ENCODE measurements around the gene PKIG.

The PKIG gene

DNA sequence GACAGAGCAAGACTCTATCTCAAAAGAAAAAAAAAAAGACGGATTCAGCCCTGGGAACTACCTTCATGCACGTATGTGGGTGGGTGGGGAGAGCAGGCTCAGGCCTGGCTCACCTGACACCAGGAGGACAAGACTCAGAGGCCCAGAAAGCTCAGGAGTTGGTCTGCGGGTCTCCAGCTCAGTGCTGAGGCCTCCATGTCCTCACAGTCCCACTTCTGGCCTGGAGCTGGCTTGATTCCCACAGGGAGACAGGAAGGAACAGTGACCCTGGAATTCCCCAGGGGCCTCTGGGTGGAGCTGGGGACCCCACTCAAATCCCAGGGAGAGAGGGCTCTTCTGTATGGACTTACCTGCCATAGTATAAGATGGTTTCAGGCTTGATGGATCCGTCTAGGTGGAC lies 53.5 kb downstream of the PKIG start:
- no peaks in the 10 kb centered on the region for H3K4me1 ChIP-seq
- H3K27me3 ChIP-seq (ENCODE audit: low read depth): no peaks in the 10 kb centered on the region
- no peaks in the 10 kb centered on the region; the same call in 1 of the 2 replicates for H3K36me3 ChIP-seq (replicated peaks)
- no peak overlapping the region for H3K4me3 ChIP-seq
- in situ Hi-C loops (cut with MboI; ENCODE audit: low sequenced_read_pairs): no loop called here
- no peak for DNase-seq (ENCODE audit: low spot score in 2 of 2)
- H3K9me3 ChIP-seq: no peaks in the 10 kb centered on the region

DNA sequence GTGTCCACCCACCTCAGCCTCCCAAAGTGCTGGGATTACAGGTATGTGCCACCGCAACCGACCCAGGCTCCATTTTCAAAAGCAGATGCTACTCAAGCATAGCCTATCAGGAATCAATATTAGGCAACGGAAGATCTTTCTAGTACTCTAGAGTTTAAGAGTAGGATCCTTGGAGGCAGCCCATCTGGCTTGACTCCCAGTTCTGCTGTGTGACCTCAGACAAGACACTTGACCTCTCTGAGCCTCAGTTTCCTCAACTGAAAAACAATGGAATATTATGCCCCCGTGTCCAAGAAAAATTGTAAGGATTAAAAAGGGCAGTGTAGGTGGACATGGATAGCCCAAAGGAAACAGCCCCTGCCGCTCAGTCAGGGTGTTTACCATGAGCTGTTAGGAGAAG lies 54.7 kb downstream of the PKIG start:
- no peak overlapping the region for H3K4me3 ChIP-seq
- H3K36me3 ChIP-seq (replicated peaks): no peaks in the 10 kb centered on the region; the same call in 1 of the 2 replicates
- H3K4me1 ChIP-seq: no peaks in the 10 kb centered on the region
- in situ Hi-C loops (cut with MboI; ENCODE audit: low sequenced_read_pairs): no loop called here
- no peaks in the 10 kb centered on the region for H3K27me3 ChIP-seq (ENCODE audit: low read depth)
- DNase-seq (ENCODE audit: low spot score in 2 of 2): no peak
- no peaks in the 10 kb centered on the region for H3K9me3 ChIP-seq

DNA sequence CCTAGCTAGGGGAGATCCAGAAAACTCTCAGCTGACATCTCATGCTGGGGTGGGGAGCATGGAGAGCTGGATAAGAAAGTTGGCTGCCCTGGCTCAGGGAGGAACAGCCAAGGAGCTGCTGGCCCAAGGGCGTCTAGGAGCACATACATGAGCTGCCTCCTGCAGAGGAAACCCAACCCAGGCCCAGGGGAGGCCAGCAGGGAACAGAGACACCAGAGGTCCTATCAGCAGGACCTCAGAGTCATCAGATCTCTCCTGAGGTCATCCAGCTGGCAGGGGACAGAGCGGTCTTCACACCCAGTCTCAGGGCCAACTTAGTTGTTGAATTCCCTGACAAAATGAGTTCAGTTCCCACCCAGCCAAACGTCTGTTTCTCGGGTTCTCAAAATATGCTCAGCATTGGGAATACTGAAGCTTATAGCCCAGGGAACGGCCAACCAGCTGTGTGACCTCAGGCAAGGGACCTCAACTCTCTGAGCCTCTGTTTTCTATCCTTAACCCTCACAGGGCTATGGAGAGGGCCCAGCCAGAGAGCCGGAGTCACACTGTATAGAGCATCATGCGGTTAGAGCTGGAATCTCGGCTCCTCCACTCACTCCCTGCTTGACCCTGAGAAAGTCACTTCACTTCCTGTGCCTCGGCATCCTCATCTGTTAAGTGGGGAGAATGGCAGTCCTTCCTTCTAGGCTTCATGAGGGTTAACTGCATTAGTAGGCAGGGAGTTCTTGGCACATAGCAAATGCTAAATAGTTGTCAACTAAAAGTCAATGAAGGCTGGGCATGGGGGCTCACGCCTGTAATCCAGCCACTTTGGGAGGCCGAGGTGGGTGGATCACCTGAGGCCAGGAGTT lies 55.4 kb downstream of the PKIG start:
- Histone ChIP-seq H3K36me3 (replicated peaks) (no peaks in the 10 kb centered on the region; the same call in 1 of the 2 replicates), H3K4me1 (no peaks in the 10 kb centered on the region; the same call in 1 of the 2 replicates)
- in situ Hi-C loops (cut with MboI; ENCODE audit: low sequenced_read_pairs): no loop called here

DNA sequence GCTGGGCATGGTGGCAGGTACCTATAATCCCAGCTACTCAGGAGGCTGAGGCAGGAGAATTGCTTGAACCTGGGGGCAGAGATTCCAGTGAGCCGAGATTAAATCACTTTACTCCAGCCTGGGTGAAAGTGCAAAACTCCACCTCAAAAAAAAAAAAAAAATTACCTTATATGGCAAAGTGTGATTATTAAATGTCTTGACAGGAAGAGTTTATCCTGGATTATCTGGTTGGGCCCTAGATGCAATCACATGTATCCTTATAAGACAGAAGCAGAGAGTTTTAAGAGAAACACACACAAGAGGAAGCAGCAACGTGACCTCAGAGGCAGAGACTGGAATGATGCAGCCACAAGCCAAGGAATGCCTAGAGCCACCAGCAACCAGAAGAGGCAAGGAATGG lies 58.1 kb downstream of the PKIG start:
- no peaks in the 10 kb centered on the region for H3K27me3 ChIP-seq (ENCODE audit: low read depth)
- H3K4me3 ChIP-seq: no peak overlapping the region
- in situ Hi-C loops (cut with MboI; ENCODE audit: low sequenced_read_pairs): no loop called here
- no peak for DNase-seq (ENCODE audit: low spot score in 2 of 2)
- H3K36me3 ChIP-seq (replicated peaks): no peaks in the 10 kb centered on the region
- no peaks in the 10 kb centered on the region for H3K9me3 ChIP-seq
- H3K4me1 ChIP-seq: no peaks in the 10 kb centered on the region; the same call in 1 of the 2 replicates

More for the DNA sequence above, 55.4 kb downstream of the PKIG start:
- H3K9me3 ChIP-seq: no peaks in the 10 kb centered on the region
- no peak overlapping the region for H3K4me3 ChIP-seq
- DNase-seq (ENCODE audit: low spot score in 2 of 2): no peak
- no peaks in the 10 kb centered on the region for H3K27me3 ChIP-seq (ENCODE audit: low read depth)

DNA sequence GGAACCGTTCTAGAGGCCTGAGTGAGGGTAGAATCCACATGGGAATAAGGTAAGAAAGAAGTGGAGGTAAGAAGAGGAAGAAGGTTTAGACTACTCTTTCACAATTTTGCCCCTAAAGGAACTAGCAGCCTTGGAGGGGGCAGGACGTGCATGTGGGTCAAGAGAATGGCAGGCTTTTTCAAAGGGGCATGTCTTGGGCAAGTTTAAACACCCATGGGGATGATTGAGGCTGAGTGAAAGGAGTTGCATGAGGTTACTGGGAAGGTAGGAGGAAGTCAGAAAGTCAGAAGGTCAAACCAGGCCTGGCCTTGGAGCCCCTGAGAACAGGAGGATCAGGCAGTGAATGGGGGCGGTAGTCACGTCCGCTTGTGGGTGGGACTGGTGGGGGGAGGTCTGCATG lies 58.9 kb downstream of the PKIG start:
- in situ Hi-C loops (cut with MboI; ENCODE audit: low sequenced_read_pairs): no loop called here
- Histone ChIP-seq H3K4me1 (no peaks in the 10 kb centered on the region; the same call in 1 of the 2 replicates), H3K9me3 (no peaks in the 10 kb centered on the region), H3K27me3 (ENCODE audit: low read depth) (no peaks in the 10 kb centered on the region), H3K4me3 (no peak overlapping the region), H3K36me3 (replicated peaks) (no peaks in the 10 kb centered on the region)
- no peak for DNase-seq (ENCODE audit: low spot score in 2 of 2)

DNA sequence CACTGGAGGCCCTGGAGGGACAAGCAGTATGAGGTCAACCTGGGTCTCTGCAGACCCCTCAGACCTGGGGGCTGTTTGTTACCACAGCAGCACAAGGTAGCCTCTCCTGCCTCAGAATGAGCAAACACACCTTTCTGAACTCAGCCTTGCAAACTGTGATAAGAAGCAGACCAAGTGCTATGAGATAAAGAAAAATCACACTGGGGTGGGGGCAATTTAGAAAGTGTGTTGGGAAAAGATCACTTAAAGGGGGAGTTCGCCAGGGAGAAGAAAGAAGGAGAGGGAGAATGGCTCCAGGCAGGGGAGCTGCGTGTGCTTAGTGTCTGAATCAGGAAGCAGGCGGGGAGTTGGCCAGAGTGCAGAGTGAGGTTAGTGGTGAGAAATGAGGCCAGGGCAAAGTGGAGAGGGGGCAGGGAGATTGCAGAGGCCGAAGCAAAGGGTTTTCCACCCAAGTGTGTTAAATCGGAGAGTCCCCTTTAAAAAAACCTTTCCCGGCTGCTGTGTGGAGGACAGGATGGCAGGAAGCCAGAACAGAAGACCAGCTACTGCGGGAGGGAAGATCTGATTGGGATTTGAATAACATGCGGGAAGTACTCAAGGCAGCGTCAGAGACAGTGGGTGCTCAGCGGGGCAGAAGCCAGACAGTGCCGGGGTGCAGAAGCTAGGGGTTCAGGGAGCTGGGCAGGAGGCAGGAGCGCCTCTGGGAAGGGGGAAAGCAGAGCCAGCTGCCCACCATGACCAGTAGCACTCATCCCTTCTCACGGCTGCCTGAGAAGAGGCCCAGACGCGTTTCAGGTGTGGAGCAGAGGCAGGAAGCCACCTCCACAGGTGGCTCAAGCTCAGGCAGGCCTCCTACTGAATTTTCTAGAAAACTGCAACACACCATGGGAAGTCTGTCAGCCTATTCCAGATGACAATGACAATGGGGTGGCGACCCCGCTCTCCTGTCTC lies 60.1 kb downstream of the PKIG start:
- Histone ChIP-seq H3K4me1 (no peaks in the 10 kb centered on the region; the same call in 1 of the 2 replicates), H3K27me3 (ENCODE audit: low read depth) (no peaks in the 10 kb centered on the region), H3K36me3 (replicated peaks) (no peaks in the 10 kb centered on the region), H3K4me3 (no peak overlapping the region), H3K9me3 (no peaks in the 10 kb centered on the region)
- DNase-seq (ENCODE audit: low spot score in 2 of 2): peak in 1 of 2 experiments; percentile 45
- in situ Hi-C loops (cut with MboI; ENCODE audit: low sequenced_read_pairs): no loop called here

DNA sequence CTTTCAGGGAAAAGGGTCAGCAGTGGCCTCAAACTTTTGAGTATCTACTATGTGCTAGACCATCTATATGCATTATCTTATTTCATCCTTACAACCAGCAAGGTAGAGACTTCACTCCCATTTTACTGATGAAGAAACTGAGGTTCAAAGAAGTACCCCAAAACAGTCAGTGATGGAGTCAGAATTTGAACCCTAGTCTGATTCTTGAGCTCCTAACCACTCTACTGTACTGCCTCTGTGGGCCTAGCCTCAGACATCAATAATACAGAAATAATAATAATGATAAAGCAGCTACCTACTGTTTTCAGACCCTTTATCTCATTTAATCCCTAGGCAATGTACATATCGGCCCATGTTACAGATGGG lies 60.8 kb downstream of the PKIG start:
- no peaks in the 10 kb centered on the region for H3K9me3 ChIP-seq
- no peaks in the 10 kb centered on the region for H3K36me3 ChIP-seq (replicated peaks)
- no peaks in the 10 kb centered on the region; the same call in 1 of the 2 replicates for H3K4me1 ChIP-seq
- H3K27me3 ChIP-seq (ENCODE audit: low read depth): no peaks in the 10 kb centered on the region
- in situ Hi-C loops (cut with MboI; ENCODE audit: low sequenced_read_pairs): no loop called here
- DNase-seq (ENCODE audit: low spot score in 2 of 2): no peak
- no peak overlapping the region for H3K4me3 ChIP-seq

DNA sequence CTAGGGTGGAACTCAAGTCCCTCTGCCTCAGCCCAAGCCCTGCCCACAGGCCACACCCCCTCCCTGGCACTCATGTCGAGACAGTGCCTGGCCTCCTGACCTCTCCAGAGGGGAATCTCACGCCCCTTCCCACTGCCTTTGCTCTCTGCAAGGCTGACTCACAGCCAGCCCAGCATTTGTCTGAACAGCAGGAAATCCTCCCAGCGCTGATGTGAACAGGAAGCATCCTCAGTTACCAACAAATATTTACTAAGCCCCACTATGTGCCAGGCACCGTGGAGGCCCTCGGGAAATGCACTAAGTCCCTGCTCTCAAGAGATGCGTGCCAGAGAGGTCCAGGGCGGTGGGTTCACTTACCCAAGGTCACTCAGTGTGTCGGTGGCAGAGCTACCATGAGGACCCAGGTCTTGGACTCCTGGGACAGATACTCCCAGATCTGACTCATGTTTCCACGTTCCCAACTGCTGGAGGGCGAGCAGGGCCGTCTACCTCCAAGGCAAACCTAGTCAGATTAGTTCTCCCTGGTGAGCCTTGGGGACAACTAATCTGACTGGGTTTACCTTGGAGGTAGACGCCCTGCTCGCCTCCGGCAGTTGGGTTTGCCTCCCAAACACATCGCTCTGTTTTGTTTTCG lies 61.3 kb downstream of the PKIG start:
- no peaks in the 10 kb centered on the region for H3K36me3 ChIP-seq (replicated peaks)
- in situ Hi-C loops (cut with MboI; ENCODE audit: low sequenced_read_pairs): no loop called here
- H3K4me3 ChIP-seq: no peak overlapping the region
- no peaks in the 10 kb centered on the region for H3K9me3 ChIP-seq
- no peaks in the 10 kb centered on the region for H3K27me3 ChIP-seq (ENCODE audit: low read depth)
- H3K4me1 ChIP-seq: no peaks in the 10 kb centered on the region; the same call in 1 of the 2 replicates
- peak in 1 of 2 experiments; percentile 23 for DNase-seq (ENCODE audit: low spot score in 2 of 2)

DNA sequence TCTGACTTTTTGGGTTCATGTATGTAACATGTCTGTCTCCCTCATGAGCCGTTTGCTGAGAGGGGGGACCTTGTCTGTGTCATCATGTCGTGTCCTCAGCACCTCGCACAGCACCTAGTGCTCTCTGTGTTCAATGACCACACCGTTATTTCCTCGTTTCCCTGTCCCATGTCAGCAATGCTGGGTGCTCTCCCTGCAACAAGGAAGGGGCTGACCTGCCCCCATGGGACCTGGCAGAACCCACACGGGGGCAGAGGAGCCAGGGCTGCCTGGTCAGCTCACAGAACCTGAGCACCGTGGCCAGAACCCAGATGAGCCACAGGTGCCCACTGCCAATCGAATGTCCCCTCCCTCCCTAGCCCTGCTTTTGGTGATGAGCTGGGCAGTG lies 61.8 kb downstream of the PKIG start:
- H3K36me3 ChIP-seq (replicated peaks): no peaks in the 10 kb centered on the region
- no peaks in the 10 kb centered on the region for H3K27me3 ChIP-seq (ENCODE audit: low read depth)
- no peak overlapping the region for H3K4me3 ChIP-seq
- no peaks in the 10 kb centered on the region for H3K9me3 ChIP-seq
- in situ Hi-C loops (cut with MboI; ENCODE audit: low sequenced_read_pairs): no loop called here
- no peak for DNase-seq (ENCODE audit: low spot score in 2 of 2)
- no peaks in the 10 kb centered on the region; the same call in 1 of the 2 replicates for H3K4me1 ChIP-seq

DNA sequence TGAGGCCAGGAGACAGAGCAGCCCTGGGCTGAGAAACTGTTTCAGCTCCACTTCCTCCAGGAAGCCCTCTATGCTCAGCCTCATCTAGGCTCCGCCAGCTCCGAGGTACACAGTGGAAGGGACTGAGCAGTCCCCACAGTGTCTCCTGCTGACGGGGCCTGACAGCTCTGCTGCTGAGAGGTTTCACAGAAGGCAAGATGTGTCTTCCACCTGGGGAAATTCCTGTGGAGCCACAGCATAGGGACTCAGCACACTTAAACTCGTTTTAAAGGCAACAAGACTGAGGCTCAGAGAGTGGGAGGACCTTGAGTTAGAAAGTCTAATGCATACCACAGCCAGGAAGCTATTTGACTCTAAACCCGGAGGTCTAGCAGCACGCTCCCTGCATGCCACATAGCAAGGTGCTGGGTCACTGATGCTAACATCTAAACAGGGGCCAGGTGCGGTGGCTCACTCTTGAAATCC lies 62.3 kb downstream of the PKIG start:
- in situ Hi-C loops (cut with MboI; ENCODE audit: low sequenced_read_pairs): no loop called here
- no peaks in the 10 kb centered on the region for H3K36me3 ChIP-seq (replicated peaks)
- no peaks in the 10 kb centered on the region; the same call in 1 of the 2 replicates for H3K4me1 ChIP-seq
- no peaks in the 10 kb centered on the region for H3K27me3 ChIP-seq (ENCODE audit: low read depth)
- H3K9me3 ChIP-seq: no peaks in the 10 kb centered on the region
- H3K4me3 ChIP-seq: no peak overlapping the region
- DNase-seq (ENCODE audit: low spot score in 2 of 2): no peak

DNA sequence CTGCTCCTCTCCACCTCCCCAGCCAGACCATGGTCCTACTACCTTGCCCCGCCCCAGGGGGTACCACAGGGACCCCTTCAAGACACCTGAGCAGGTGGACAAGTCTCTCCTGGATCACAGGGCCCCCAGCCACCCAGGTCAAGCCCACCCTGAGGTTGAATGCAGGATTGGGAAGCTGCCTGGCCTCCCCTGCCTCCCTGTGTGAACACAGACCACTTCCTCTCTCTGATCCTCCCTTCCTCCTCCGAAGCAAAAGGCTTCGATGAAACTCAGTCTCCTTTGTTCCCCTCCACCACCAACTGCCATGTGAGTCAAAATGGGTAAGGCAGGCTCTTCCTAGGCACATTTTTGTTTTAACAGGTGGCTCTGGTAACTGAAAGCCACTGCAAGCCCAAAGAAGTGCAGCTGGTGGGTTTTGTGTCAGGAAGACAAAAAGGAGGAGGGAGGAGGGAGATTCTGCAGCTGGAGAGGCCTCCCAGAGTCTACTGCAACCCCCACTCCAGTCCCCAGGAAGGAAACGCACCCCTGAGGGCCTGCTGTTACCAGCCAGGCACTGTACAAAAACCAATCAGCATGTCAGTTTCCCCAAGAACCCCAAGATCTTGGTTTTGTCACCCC lies 63.8 kb downstream of the PKIG start:
- no peak overlapping the region for H3K4me3 ChIP-seq
- H3K36me3 ChIP-seq (replicated peaks): no peaks in the 10 kb centered on the region
- no peak for DNase-seq (ENCODE audit: low spot score in 2 of 2)
- H3K9me3 ChIP-seq: no peaks in the 10 kb centered on the region
- H3K27me3 ChIP-seq (ENCODE audit: low read depth): no peaks in the 10 kb centered on the region
- H3K4me1 ChIP-seq: peaks cover 3% of the 10 kb centered on the region
- in situ Hi-C loops (cut with MboI; ENCODE audit: low sequenced_read_pairs): no loop called here

DNA sequence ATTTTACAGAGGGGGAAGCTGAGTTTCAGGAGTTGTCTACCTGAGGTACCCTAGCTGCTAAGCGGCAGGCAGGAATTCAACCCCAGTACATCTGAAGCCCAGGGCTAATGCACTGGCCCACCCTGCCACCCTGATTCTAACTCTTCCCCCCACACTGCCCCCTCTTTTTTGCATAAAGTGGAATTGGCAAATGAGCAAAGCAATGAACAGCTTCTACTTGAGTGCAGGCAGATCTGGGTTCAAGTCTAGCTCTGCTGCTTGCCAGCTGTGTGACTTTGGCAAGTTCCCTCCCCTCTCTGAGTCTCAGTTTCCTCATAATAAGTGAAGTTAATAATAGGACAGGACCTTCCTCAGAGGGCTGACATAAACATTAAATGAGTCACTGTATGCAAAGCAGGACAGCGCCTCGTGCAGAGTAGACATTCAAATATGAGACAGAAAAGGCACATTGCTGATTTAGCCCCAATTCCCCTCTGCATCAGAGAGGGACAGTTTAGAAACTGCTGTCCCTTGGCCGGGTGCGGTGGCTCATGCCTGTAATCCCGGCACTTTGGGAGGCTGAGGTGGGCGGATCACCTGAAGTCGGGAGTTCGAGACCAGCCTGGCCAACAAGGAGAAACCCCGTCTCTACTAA lies 64.4 kb downstream of the PKIG start:
- no peak for DNase-seq (ENCODE audit: low spot score in 2 of 2)

DNA sequence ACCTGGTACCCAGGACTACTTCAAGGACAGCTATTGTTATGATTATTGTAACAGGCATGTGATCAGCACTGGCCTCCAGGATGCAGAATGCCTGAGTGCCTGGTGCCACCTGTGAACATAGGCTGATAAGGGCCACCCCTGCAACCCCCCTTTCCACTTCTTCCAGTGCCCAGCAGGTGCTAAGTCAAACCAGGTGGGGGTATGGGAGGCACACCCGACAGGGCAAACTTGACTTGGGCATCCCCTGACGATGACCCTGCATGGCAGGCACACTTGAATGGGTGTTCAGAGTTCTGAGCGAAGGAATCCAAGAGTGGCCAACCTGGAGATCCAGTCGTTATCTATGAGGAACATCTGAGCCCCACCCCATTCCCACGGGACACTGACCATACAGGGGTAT lies 65.7 kb downstream of the PKIG start:
- peaks cover 5% of the 10 kb centered on the region for H3K4me1 ChIP-seq
- no peak for DNase-seq (ENCODE audit: low spot score in 2 of 2)
- H3K36me3 ChIP-seq (replicated peaks): no peaks in the 10 kb centered on the region
- H3K4me3 ChIP-seq: no peak overlapping the region
- no peaks in the 10 kb centered on the region for H3K27me3 ChIP-seq (ENCODE audit: low read depth)
- in situ Hi-C loops (cut with MboI; ENCODE audit: low sequenced_read_pairs): no loop called here
- no peaks in the 10 kb centered on the region for H3K9me3 ChIP-seq

More for the DNA sequence above, 64.4 kb downstream of the PKIG start:
- H3K9me3 ChIP-seq: no peaks in the 10 kb centered on the region
- no peaks in the 10 kb centered on the region for H3K36me3 ChIP-seq (replicated peaks)
- H3K4me1 ChIP-seq: peaks cover 5% of the 10 kb centered on the region
- no peaks in the 10 kb centered on the region for H3K27me3 ChIP-seq (ENCODE audit: low read depth)
- no peak overlapping the region for H3K4me3 ChIP-seq
- in situ Hi-C loops (cut with MboI; ENCODE audit: low sequenced_read_pairs): no loop called here

Measured in HAP-1 (cell line).